Inflammatory macrophage (primary cell): ENCODE measurements around the gene ADAMTS10.
"Not testable (repeated sequence)": the region's sequence is repeated elsewhere in the genome, so short reads cannot be mapped to it uniquely, and the experiment has no call there.

Experiments used
- DNase-seq, 2 donors: peaks; one replicate each; pipeline ENCODE4 v3.0.0-alpha.2; 2020 to 2022

The ADAMTS10 gene

DNA sequence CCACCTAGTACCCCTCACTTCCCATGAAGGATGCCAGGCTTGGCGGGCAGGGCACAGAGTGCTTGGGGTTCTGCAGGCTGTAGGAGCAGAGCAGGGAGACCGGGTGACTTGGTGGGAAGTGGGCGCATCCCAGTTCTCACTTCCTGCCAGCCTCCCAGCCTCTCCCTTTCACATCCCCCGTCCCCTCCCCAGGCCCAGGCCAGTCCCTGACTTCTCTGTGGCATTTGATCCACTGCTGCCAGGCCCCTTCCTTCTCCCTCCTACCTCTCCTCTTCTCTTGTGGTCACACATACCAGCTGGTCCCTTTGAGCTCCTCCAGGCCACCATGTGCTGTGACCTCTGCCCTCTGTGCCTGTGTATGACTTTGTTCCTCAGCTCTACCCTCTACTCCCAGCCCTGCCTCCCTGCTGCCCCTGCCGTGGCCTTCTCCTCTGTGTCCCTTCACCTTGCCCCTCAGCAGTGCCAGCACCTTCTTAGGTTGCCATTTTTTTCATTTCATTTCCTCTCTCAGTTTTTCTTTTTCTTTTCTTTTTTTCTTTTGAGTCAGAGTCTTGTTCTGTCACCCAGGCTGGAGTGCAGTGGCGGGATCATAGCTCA, 52.8 kb downstream of the ADAMTS10 start:
- DNase-seq, result peak; percentile 76 to 90

DNA sequence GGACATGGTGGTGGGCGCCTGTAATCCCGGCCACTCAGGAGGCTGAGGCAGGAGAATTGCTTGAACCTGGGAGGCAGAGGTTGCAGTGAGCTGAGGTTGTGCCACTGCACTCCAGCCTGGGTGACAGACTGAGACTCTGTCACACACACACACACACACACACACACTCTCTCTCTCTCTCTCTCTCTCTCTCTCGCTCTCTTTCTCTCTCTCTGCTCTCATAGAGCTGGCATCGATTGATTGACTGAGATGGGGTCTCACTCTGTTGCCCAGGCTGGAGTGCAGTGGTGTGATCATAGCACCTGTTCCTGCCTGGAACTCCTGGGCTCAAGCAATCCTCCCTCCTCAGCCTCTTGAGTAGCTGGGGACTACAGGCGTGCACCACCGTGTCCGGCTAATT, 56.8 kb downstream of the ADAMTS10 start:
- DNase-seq, result not testable (repeated sequence)

DNA sequence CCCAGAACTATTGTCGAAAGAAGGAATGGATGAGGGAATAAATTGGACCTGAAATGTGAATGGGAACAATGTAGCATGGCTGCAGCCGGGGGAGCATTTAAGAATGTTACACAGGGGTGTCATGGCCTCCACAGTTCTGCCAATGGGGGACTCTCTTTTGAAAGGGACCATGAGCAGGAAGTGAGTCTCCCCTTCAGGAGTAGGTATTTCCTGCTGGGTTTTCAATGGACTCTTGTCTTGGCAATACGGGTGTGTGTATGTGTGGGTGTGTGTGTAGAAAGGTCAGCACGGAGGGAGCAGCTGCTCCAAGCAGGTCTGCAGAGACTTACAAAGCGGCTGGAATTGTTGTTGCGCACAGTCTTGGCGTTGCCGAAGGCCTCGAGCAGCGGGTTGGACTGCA, 57.7 kb downstream of the ADAMTS10 start:
- DNase-seq, result no peak

DNA sequence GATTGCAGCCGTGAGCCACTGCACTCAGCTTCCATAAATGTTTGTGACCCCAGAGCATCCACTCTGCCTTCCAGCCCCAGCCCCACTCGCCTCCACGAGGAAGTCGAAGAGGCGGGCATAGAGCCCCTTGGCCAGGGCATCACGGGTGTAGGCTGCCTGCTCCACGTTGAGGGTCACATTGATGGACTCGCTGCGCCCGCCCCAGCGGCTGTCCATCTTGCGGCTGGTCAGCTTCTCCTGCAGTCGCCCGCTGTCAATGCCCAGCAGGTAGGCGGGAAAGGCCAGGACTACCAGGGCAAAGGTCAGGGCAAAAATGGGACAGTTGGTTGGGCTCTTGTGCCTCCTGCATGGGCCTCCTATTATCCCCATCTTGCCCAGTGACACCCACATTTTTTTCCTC, 60.4 kb downstream of the ADAMTS10 start:
- DNase-seq, result no peak

DNA sequence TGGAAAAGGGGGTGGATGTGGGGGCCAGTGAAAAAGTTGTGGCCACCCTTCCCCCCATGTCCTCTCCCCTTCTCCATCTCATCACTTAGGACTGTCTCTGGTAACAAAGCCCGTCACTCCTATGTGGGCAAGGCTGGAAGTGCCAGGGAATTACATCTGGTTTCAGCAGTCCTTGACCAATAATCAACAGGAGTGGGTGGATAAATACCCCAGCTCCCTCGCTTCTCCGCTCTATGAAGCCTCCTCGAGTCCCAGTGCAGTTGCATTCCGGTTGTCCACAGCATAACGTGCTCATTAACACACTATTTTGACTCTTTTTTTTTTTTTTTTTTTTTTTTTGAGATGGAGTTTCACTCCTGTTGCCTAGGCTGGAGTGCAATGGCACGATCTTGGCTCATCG, 64.8 kb downstream of the ADAMTS10 start:
- DNase-seq, result no peak

DNA sequence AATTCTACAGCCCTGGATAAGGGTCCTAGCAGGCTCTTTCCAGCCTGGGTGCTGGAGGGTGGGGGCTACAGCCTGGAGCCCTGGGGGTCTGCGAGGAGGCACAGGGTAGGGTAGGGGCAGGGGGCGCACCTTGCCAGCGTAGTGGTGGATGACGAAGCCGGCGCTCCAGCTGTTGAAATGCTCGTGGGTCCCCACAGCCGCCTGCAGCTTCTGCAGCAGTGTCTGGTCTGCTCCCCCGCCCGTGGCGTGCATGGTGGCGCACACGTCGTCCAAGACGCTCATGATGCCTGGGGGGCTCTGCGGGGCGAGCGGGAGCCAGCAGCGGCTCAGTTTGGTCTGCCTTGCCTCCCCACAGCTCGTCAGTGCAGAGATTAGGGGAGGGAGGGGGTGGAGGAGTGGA, 66.3 kb downstream of the ADAMTS10 start:
- no peak for DNase-seq

DNA sequence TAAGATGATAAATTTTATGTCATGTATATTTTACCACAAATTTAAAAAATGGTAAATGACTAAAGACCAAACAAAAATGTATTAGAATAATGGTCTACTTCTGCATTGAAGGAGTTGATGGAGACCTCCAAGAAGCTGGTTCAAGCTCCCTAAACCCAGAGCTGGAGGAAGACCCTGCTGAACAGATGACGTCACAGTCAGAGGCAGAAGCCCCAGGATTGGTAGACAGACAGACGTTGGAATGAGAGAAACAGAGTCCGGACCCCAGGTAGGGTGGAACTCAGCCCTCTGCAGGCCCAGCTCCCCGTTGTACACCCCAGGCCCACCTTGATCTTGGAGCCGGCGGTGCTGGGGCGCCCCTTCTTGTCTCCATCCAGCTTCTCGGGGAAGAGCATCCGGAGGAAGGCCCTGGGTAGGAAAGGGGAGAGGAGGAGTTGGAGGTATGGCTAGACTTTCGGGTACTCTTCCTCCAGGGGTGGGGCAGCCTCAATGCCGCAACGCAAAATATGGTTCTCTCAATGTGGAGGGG, 70.8 kb downstream of the ADAMTS10 start:
- DNase-seq, result no peak

DNA sequence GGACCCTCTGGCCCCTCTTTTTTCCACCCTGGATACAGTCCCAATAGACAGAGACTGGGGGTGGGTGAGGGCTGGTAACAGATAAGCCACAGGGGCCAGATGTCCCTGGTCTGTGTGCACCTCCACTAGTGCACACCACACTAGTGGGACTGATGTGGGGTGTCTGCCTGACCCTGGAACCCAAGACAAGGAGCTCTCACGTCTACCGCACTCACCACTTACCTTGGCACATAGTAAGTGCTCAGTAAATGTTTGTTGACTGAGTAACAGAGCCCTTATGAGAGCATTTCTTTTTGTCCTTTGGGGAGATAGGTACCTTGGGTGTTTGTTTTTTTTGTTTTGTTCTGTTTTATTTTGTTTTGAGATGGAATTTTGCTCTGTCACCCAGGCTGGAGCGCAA, 73.4 kb downstream of the ADAMTS10 start:
- no peak for DNase-seq

DNA sequence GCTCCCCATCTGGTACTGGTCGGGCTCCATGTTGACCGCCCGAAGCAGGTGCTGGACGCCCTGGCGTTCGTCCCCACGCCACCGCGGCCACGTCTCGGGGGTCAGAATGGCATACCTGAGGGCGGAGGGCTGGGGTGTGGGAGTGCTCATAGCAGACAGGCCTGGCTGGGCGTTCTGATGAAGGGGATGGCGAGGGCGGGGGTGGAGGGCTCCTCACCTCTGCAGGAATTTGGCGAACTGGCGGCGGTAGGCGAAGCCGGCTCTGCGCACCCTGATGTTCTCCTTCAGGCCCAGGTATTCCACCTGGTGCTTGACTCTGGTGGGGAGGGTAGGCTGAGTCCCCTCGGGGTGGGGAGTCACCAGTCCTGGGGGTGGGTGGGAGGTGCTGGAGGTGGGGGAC, 74.2 kb downstream of the ADAMTS10 start:
- DNase-seq, result no peak

DNA sequence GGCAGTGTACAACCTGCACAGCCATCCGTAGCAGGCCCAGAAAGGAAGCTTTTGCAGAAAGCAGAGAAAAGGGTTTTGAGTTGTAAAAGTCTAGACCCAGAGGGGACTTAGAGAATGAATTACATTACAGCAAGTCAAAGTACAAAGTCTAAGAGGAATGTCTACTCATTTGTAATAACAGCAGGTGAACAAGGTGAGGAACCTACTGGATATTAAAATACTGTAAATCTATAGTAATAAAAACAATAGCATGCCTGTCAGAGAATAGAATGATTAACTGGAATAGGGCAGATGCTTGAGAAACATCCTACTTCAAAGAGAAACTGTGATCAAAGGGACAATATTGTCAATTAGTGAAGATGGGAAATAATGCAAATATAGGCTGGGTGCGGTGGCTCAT, 78.3 kb downstream of the ADAMTS10 start:
- no peak for DNase-seq

DNA sequence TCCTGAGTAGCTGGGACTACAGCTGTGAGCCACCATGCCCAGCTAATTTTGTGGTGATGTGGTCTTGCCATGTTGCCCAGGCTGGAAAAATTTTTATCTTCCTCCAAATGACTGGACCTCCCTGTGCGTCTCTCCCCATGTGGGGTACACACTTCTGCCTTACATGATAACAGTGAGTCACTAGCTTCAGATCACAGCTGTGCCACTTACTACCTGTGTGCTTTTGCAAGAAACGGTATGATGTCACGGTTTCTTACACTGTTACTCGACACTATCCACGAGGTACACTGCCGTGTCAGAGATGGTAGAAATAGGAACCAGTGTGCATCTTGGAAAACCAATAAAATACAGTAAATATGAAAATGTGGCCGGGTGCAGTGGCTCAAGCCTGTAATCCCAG, 79.0 kb downstream of the ADAMTS10 start:
- DNase-seq, result no peak
